ENCODE measurements around the gene ACOT7. TPM values are rescaled to one million over a fixed set of nuclear protein-coding genes. Genes with fewer than 3 reads are reported as not detected.
"Not testable (repeated sequence)": the region's sequence is repeated elsewhere in the genome, so short reads cannot be mapped to it uniquely, and the experiment has no call there.

ACOT7 gene
- total RNA-seq, 1 donor from 2014 or later: 128 TPM

- DNase-seq (ENCODE audit: low spot score): no peak
- intact Hi-C loops (cut with micrococcal nuclease): no loop called here
- Mint-ChIP-seq H3K4me1 (ENCODE audit: low read depth) (peaks cover 2% of the 10 kb centered on the region), H3K36me3 (ENCODE audit: low read depth) (peaks cover 3% of the 10 kb centered on the region), H3K4me3 (ENCODE audit: low read depth) (no peak overlapping the region), H3K27ac (no peak overlapping the region), H3K9me3 (peaks cover 7% of the 10 kb centered on the region), H3K27me3 (ENCODE audit: low read depth) (no peaks in the 10 kb centered on the region)
Observed at GRCh38 chr1:6380037-6380436, 13.5 kb downstream of the ACOT7 start.

DNA sequence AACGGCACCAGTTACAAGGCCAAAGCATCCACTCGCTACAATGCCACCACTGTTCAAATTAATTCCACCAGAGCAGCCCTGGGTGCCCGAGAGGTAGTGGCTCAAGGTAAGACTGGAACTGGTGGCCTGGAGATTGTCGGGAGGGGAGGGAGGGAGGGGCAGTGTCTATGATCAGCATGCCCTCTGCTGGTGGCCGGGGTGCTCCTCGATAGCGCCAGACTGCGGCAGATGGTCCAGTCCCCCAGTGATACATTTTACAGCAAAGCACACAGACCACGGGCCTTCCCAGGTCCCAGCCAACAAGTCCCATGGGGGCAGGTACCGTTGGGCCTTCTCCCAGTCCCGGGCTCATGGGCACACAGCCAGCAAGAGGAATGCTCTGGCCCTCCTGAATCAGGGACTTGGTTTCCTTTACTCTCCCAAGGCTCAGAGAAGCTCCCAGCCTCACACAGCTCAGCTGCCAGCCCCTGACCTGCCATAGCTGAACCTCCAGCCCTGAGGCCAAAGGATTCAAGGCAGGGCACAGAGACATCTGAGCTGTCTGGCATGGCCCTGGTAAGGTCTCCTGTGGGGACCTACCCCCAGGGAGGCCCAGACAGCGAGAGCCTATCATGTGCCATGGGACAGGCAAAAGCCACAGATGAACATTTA lies 15.3 kb downstream of the ACOT7 start:
- H3K27me3 Mint-ChIP-seq (ENCODE audit: low read depth): no peaks in the 10 kb centered on the region
- H3K9me3 Mint-ChIP-seq: peaks cover 5% of the 10 kb centered on the region
- no peak overlapping the region for H3K4me3 Mint-ChIP-seq (ENCODE audit: low read depth)
- H3K27ac Mint-ChIP-seq: no peak overlapping the region
- intact Hi-C loops (cut with micrococcal nuclease): no loop called here
- no peaks in the 10 kb centered on the region for H3K36me3 Mint-ChIP-seq (ENCODE audit: low read depth)
- H3K4me1 Mint-ChIP-seq (ENCODE audit: low read depth): peaks cover 2% of the 10 kb centered on the region
- no peak for DNase-seq (ENCODE audit: low spot score)

DNA sequence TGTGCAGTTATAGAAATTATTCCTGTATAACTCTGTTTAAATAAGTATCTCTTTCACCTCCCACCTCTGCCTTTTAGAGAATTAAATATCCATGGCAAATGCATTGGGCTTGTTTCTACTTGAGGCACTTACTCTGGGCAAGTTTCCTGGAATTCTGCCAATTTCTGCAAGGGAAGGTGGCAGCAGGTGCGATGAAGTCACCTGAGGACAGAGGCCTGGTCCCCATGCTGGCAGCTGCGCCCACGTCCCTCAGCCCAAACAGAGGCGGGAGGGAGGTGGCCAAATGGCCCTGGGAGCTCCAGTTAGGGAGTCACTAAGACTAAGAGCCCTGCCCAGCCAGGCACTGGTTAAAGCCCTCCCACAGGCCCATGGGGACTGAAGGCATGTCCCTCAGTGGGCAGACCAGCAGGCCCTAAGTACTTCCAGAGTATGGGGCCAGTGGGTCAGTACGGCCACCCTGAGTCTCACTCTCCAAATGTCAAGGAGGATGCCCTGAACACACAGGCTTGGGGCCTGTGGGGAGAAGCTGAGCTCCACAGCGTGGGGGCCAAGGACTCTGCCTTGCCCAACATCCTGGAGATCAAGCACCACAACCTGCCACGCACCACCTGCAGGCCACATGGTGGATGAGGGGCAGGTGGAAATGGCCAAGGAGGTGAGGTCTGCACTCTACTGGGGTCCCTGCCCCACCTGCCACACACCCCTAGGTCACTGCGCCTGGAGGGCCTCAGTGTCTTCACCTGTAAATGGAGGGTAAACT lies 19.4 kb downstream of the ACOT7 start:
- H3K36me3 Mint-ChIP-seq (ENCODE audit: low read depth): peaks cover 4% of the 10 kb centered on the region
- H3K9me3 Mint-ChIP-seq: no peaks in the 10 kb centered on the region
- H3K4me1 Mint-ChIP-seq (ENCODE audit: low read depth): peaks cover 2% of the 10 kb centered on the region
- H3K27ac Mint-ChIP-seq: no peak overlapping the region
- intact Hi-C loops (cut with micrococcal nuclease): no loop called here
- no peaks in the 10 kb centered on the region for H3K27me3 Mint-ChIP-seq (ENCODE audit: low read depth)
- no peak for DNase-seq (ENCODE audit: low spot score)
- no peak overlapping the region for H3K4me3 Mint-ChIP-seq (ENCODE audit: low read depth)

- H3K27ac Mint-ChIP-seq; intact Hi-C loops (cut with micrococcal nuclease); DNase-seq (ENCODE audit: low spot score); H3K4me1 Mint-ChIP-seq (ENCODE audit: low read depth); H3K27me3 Mint-ChIP-seq (ENCODE audit: low read depth); H3K4me3 Mint-ChIP-seq (ENCODE audit: low read depth); H3K9me3 Mint-ChIP-seq: not testable (repeated sequence)
- H3K36me3 Mint-ChIP-seq (ENCODE audit: low read depth): peaks cover 19% of the 10 kb centered on the region
Observed at GRCh38 chr1:6372236-6372635, 21.3 kb downstream of the ACOT7 start.

DNA sequence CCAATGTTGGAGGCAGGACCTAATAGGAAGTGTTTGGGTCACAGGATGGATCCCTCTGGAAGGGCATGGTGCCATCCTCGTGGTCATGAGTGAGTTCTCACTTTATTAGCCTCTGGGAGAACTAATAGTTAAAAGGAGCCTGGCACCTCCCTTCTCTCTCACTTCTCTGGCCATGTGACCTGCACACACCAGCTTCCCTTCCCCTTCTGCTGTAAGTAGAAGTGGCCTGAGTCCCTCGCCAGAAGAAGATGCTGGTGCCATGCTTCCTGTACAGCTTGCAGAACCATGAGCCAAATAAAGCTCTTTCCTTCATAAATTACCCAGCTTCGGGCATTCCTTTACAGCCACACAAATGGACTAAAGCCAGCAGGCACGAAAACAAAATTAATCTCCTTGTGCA lies 23.6 kb downstream of the ACOT7 start:
- no peaks in the 10 kb centered on the region for H3K27me3 Mint-ChIP-seq (ENCODE audit: low read depth)
- no peak overlapping the region for H3K4me3 Mint-ChIP-seq (ENCODE audit: low read depth)
- no peak for DNase-seq (ENCODE audit: low spot score)
- no peaks in the 10 kb centered on the region for H3K9me3 Mint-ChIP-seq
- peaks cover 22% of the 10 kb centered on the region for H3K36me3 Mint-ChIP-seq (ENCODE audit: low read depth)
- peaks cover 2% of the 10 kb centered on the region for H3K4me1 Mint-ChIP-seq (ENCODE audit: low read depth)
- intact Hi-C loops (cut with micrococcal nuclease): no loop called here
- H3K27ac Mint-ChIP-seq: no peak overlapping the region

DNA sequence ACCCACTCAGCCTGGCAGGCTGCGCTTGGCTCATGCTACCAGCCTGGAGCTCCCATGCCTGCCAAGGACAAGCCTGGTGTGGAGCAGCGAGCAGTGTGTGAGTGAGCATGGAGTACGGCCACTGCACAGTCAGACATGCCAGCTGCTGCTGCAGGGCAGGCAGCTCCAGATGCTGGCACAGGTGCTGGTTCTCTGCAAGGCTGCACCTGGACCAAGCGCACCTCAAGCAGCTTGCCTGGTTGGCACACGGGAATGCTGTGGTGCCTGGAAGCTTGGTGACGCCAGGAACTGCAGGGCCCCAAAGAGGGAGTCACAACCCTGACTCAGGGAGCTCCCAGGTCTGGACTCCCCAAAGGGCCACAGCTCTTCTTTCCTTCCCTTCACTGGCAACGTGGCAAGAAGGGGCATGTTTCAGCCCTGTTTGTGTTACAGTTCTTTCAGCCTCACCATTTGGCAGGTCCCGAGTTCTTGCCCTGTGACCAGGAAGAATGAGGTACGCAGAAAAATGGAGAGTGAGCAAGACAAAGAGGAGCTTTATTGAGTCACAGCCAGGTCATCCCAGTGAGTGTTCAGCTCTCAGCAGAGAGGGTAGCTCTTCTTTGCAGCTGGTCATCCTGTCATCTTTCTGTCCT lies 26.1 kb downstream of the ACOT7 start:
- H3K27me3 Mint-ChIP-seq (ENCODE audit: low read depth): no peaks in the 10 kb centered on the region
- intact Hi-C loops (cut with micrococcal nuclease): no loop called here
- no peaks in the 10 kb centered on the region for H3K9me3 Mint-ChIP-seq
- H3K36me3 Mint-ChIP-seq (ENCODE audit: low read depth): peaks cover 36% of the 10 kb centered on the region
- DNase-seq (ENCODE audit: low spot score): no peak
- H3K27ac Mint-ChIP-seq: no peak overlapping the region
- H3K4me1 Mint-ChIP-seq (ENCODE audit: low read depth): peaks cover 14% of the 10 kb centered on the region
- H3K4me3 Mint-ChIP-seq (ENCODE audit: low read depth): no peak overlapping the region

- Mint-ChIP-seq H3K36me3 (ENCODE audit: low read depth) (peaks cover 34% of the 10 kb centered on the region), H3K27me3 (ENCODE audit: low read depth) (no peaks in the 10 kb centered on the region), H3K4me1 (ENCODE audit: low read depth) (peaks cover 26% of the 10 kb centered on the region), H3K27ac (no peak overlapping the region), H3K9me3 (no peaks in the 10 kb centered on the region), H3K4me3 (ENCODE audit: low read depth) (no peak overlapping the region)
- DNase-seq (ENCODE audit: low spot score): no peak
- intact Hi-C loops (cut with micrococcal nuclease): no loop called here
Observed at GRCh38 chr1:6365047-6365446, 28.5 kb downstream of the ACOT7 start.

DNA sequence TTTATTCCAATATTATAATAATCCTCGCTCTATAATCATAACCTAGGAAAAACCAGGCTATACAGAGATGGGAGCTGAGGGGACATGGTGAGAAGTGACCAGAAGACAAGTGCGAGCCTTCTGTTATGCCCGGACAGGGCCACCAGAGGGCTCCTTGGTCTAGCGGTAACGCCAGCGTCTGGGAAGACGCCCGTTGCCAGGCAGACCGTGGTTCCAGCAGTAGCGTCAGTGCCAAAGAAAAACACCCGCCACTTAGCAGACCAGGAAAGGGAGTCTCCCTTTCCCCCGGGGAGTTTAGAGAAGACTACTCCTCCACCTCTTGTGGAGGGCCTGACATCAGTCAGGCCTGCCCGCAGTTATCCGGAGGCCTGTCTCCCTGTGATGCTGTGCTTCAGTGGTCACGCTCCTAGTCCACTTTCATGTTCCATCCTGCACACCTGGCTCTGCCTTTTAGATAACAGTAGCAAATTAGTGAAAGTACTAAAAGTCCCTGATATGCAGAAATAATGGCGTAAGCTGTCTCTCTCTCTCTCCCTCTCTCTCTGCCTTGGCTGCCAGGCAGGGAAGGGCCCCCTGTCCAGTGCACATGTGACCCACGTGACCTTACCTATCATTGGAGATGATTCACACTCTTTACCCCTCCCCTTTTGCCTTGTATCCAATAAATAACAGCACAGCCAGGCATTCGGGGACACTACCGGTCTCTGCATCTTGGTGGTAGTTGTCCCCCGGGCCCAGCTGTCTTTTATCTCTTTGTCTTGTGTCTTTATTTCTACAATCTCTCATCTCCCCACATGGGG lies 30.3 kb downstream of the ACOT7 start:
- H3K4me1 Mint-ChIP-seq (ENCODE audit: low read depth): peaks cover 41% of the 10 kb centered on the region
- intact Hi-C loops (cut with micrococcal nuclease): loop anchor here (1.0 kb wide), 1 partner anchor 41 kb away; no protein-coding TSS in a partner anchor
- DNase-seq (ENCODE audit: low spot score); H3K9me3 Mint-ChIP-seq; H3K27ac Mint-ChIP-seq; H3K27me3 Mint-ChIP-seq (ENCODE audit: low read depth); H3K4me3 Mint-ChIP-seq (ENCODE audit: low read depth): not testable (repeated sequence)
- peaks cover 26% of the 10 kb centered on the region for H3K36me3 Mint-ChIP-seq (ENCODE audit: low read depth)

DNA sequence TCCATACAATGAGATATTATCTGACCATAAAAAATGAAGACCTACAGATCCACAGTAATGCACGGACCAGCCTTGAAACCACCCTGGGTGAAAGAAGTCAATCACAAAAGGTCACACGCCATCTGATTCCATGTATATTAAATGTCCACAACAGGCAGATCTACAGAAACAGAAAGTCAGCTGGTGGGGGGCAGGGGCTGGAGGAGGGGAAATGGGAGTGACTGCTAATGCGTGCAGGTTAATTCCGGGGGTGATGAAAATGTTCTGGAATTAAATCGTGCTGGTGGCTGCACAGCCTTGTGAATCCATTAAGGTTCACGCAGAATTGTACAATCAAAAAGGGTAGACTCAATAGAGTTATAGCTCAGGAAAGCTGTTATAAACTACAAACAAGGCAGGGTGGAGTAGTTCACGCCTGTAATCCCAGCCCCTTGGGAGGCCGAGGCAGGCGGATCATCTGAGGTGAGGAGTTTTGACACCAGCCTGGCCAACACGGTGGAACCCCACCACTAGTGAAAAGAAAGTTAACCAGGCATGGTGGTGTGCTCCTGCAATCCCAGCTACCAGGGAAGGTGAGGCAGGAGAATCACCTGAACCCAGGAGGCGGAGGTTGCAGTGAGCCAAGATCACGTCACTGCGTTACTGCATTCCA lies 32.3 kb downstream of the ACOT7 start:
- intact Hi-C loops (cut with micrococcal nuclease): no loop called here
- no peak for DNase-seq (ENCODE audit: low spot score)
- H3K4me1 Mint-ChIP-seq (ENCODE audit: low read depth): peaks cover 44% of the 10 kb centered on the region
- H3K9me3 Mint-ChIP-seq: no peaks in the 10 kb centered on the region
- H3K27ac Mint-ChIP-seq: peak overlapping the region; percentile 67
- no peak overlapping the region for H3K4me3 Mint-ChIP-seq (ENCODE audit: low read depth)
- no peaks in the 10 kb centered on the region for H3K27me3 Mint-ChIP-seq (ENCODE audit: low read depth)
- peaks cover 18% of the 10 kb centered on the region for H3K36me3 Mint-ChIP-seq (ENCODE audit: low read depth)

- peaks cover 18% of the 10 kb centered on the region for H3K36me3 Mint-ChIP-seq (ENCODE audit: low read depth)
- H3K4me3 Mint-ChIP-seq (ENCODE audit: low read depth): peak overlapping the region; percentile 1
- H3K27ac Mint-ChIP-seq: peak overlapping the region; percentile 61
- DNase-seq (ENCODE audit: low spot score): no peak
- no peaks in the 10 kb centered on the region for H3K27me3 Mint-ChIP-seq (ENCODE audit: low read depth)
- intact Hi-C loops (cut with micrococcal nuclease): no loop called here
- peaks cover 44% of the 10 kb centered on the region for H3K4me1 Mint-ChIP-seq (ENCODE audit: low read depth)
- no peaks in the 10 kb centered on the region for H3K9me3 Mint-ChIP-seq
Observed at GRCh38 chr1:6360517-6361070, 33.0 kb downstream of the ACOT7 start.

DNA sequence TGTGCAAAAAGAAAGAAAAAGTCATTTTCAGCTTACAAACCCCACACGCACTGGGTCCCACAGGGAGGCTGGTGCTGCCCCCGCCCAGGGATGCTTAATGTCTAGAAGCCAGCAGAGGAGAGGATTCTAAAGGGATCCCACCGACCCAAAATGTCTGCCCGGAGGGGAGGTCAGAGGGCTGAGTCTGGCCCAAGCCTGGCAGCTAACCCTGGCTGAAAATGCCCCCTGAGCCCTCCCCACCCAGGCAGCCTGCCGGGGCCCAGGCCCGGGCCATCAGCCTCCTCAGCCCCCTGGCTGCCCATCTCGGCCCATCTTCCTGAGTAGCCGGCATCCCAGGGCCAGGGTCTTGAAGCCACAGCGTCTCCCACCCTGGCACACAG lies 33.5 kb downstream of the ACOT7 start:
- Mint-ChIP-seq H3K27me3 (ENCODE audit: low read depth) (no peaks in the 10 kb centered on the region), H3K27ac (peak overlapping the region; percentile 73), H3K4me1 (ENCODE audit: low read depth) (peaks cover 43% of the 10 kb centered on the region), H3K4me3 (ENCODE audit: low read depth) (no peak overlapping the region), H3K36me3 (ENCODE audit: low read depth) (peaks cover 17% of the 10 kb centered on the region), H3K9me3 (no peaks in the 10 kb centered on the region)
- no peak for DNase-seq (ENCODE audit: low spot score)
- intact Hi-C loops (cut with micrococcal nuclease): no loop called here
